GM20000 (cell line): Measurements from ENCODE around the gene SLC6A6.

Source experiments
- DNase-seq: peaks from one replicate; pipeline ENCODE4 v3.0.0; 2012; ENCODE audit warnings: low spot score
- CTCF ChIP-seq: IDR thresholded peaks from 2 replicates; pipeline ENCODE4 v1.5.1; 2012; ENCODE audit warnings: mild to moderate bottlenecking, control low read depth; ENCODE audit errors: extremely low read depth, missing control alignments

Gene SLC6A6

GRCh38 chr3:14452740-14453710 is 50.6 kb downstream of the SLC6A6 start:
- no peak for TF ChIP-seq CTCF
- no peak for DNase-seq

GRCh38 chr3:14453876-14454638 is 51.7 kb downstream of the SLC6A6 start:
- no peak for TF ChIP-seq CTCF
- DNase-seq, result no peak

DNA sequence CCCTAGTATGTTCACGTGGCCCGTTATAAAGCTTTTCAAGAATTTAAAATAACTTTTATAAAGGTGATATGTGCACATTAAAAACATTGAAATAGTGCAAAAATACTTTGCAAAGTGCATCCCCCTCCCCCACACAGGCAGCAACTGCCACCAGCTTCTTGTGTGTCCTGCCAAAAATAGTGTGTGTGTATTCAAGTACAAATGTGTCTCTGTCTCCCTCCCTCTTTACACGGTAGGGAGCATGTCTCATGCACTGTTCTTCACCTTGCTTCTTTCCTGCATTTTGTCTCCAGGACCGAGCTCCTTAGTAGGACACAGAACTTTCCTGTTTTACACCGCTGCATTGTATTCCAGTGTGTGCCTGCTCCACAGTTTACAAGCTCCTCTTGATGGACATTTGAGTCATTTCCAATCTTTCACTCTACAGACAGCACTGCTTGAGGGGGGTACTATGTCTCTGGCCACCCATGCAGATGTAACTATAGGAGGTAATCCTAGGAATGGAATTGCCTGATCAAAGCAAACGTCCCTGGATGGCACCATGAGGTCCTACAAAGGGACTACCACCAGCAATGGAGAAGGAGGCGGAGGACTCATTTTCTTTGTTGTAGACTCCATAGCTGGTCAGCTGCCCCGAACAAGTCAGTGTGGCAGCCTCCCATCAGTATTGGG is 52.4 kb downstream of the SLC6A6 start:
- no peak for TF ChIP-seq CTCF
- DNase-seq, result no peak

DNA sequence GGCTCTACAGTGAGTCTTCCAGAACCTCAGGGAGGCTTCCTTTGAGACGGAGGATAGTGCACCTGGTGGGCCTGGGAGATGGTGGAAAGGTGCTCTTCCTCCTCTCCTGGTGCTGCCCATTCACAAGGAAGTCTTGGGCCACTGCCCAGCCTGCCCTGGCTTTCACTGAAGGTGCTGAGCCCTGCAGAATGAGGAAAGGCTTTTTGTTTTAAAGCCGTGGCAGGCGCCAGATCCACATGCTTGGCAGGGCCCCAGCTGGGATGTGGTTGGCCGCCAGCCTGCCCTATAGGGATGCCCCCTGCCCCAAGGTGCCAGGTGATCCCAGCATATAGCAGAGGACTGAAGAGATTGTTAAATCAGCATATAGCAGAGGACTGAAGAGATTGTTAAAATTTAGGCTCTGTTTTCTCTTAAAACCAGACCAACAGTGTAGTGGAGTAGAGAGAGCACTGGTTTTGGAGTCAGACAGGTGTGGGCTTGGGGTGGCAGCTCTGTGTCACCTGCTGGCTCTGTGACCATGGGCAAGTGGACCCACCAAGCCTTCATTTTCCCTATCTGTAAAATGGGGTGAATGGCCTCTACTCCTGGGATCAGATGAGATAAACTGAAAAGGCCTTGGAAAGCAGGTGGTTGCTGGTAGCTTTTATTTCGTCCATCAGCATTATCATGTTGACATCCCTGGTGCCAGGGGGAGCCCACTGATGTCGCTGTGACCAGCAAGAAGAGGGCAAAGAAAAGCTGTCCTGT is 53.3 kb downstream of the SLC6A6 start:
- no peak for TF ChIP-seq CTCF
- no peak for DNase-seq

- DNase-seq, result no peak
- TF ChIP-seq CTCF, result no peak
These were observed 54.4 kb downstream of the SLC6A6 start for GRCh38 chr3:14456794-14457193.

DNA sequence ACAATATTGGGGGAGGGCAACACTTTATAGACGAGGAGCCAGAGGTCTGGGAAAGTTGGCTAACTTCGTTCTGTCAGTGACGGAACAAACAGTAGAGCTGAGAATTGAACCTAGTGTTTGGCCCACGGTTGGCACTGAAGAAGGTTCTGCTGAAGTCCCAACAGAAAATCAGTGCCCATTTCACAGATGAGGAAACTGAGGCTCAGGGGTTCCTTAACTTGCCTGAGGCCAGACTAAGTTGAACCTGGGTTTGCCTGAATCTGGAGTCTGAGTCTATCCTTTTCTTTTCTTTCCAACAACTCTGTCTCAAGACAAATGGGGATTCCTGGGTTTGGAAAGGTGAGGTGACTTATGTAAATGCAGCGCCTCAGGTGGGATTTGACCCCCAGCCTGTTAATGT is 55.1 kb downstream of the SLC6A6 start:
- no peak for TF ChIP-seq CTCF
- DNase-seq, result no peak
